Uterus (tissue), 2 donors: ENCODE measurements around the gene FNIP1.

ENCODE experiments used
- CTCF ChIP-seq, 4 experiments: fragments of 200-600 bp in 2 of 4; fragments of 450-650 bp in 2 of 4; sonication (generic) in 2 of 4; IDR thresholded peaks; one replicate each; pipeline ENCODE4 v1.5.1; 2016 to 2019; ENCODE audit warnings: antibody characterized with exemption in 4 of 4, mild to moderate bottlenecking in 2 of 4, moderate library complexity in 1 of 4
- POLR2A ChIP-seq, 2 donors: fragments of 450-650 bp; IDR thresholded peaks; one replicate each; pipeline ENCODE4 v1.6.1; 2016; ENCODE audit warnings: antibody characterized with exemption in 2 of 2, mild to moderate bottlenecking in 1 of 2, moderate library complexity in 1 of 2

DNA sequence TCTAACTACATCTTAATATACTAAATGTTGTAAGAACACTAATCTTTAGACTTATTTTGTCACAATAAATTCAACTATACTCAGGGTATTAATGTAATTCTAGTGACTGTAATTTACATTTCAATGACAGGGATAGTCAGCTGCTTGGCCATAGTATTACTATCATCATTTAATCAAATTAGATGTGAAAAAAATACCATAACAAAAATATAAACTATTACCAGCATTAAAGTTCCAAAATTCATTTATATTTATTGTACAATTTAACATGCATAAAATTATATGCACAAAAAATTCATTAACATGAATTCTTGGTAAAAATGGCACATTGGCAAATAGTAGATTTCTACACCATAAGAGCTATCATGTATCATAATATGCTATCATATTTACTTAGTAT lies 28.9 kb downstream of the FNIP1 start:
- TF ChIP-seq CTCF (IDR thresholded peaks at IDR 0.05), result no peak
- TF ChIP-seq POLR2A (IDR thresholded peaks at IDR 0.05), result no peak
